Esophagus mucosa (tissue), 1 donor: ENCODE results near the gene EFCAB5. TPM values are rescaled to one million over a fixed set of nuclear protein-coding genes. Genes with fewer than 3 reads are reported as not detected.
"Not testable (repeated sequence)": the region's sequence is repeated elsewhere in the genome, so short reads cannot be mapped to it uniquely, and the experiment has no call there.

Experiments used
- ATAC-seq: fragments of 200-7000 bp; cut with Tn5 transposase; one replicate; pipeline ENCODE4 v1.9.1; 2020
- total RNA-seq: library from RNA; stranded (reverse); gene quantifications from one replicate; pipeline ENCODE4 v1.2.4, GENCODE V29; 2023
- donor health status: DM: yes; HTN: yes; CAD: no.

EFCAB5 gene
- total RNA-seq, 1 donor from 2014 or later = not detected

DNA sequence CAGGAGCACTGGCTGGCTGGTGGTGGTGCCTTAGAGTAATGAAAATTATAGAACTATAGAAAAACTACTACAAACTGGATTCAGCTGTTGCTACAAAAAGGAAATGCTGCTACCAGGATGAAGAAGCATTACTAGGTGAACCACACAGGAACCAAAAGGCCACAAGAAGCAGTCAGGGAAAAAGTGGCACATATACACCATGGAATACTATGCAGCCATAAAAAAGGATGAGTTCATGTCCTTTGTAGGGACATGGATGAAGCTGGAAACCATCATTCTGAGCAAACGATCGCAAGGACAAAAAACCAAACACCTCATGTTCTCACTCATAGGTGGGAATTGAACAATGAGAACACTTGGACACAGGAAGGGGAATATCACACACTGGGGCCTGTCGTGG lies 5.5 kb upstream of the EFCAB5 start:
- not testable (repeated sequence) for ATAC-seq

DNA sequence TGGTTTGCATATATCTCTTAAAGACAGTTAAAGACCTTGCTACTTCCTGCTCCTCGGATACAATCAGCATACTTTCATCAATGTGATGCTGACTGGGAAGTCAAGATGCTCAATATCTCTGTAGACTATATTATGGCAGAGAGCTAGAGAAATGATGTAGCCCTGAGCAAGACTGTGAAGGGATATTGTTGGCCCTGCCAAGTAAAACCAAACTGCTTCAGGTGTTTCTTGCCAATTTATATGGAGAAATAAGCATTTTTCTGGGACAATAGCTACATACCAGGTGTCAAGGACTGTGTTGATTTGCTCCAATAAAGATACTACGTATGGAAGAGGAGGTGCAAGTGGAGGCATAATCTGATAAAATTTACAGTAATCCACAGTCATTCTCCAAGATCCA lies 4.7 kb upstream of the EFCAB5 start:
- ATAC-seq = no peak

GRCh38 chr17:29945281-29945680 lies 3.8 kb downstream of the EFCAB5 start:
- ATAC-seq = no peak

DNA sequence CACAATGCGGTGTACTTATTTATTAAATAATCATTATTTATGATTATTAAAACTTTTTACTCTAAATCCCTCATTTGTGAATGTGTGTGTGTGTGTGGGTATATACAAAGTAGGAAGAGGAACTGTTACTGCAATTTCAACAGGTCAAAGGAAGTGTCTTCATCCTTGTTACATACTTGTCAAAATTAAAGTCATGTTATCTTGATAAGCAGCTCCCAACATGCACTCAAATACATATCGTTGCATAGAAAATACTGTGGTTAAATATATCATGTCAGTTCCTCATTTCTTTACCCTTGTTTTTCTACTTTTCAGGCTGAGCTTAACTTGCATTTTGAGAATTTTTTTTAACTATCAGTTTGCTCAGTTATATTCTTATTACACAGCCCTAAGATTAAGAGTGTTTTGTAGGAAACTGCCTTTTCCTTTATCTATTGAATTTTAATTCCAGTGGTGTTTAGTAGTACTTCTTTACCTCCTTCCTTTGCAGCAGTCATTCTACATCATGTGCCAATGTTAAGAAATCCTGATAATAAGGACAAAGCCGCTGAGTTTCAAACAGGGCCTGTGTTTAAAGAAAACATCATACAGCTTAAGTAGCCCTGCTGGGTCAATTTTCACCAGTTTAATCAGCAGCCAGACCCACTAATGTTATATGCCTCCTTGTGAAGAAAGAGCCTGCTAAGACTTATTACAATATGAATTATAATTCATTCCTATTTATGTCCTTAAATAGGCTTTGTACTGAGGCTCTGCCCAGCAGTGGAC lies 7.2 kb downstream of the EFCAB5 start:
- no peak for ATAC-seq

DNA sequence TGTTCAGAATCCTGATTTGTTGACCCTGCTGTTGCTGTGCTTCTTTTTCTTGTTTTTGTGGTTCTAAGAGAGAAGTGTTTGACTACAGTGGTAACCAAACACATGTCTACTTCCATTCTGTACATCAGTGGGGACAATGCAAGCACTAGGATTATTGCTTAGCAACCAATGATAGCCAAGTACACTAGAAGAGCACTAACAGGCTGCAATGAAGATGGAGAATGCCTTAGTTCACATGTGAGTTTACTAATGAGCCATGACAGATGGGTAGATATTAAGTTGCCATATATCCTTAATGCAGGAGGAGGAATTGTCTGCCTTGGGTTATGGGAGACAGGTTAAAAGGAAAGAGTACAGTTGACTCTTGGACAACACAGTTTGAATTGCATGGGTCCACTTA lies 8.3 kb downstream of the EFCAB5 start:
- ATAC-seq = no peak

DNA sequence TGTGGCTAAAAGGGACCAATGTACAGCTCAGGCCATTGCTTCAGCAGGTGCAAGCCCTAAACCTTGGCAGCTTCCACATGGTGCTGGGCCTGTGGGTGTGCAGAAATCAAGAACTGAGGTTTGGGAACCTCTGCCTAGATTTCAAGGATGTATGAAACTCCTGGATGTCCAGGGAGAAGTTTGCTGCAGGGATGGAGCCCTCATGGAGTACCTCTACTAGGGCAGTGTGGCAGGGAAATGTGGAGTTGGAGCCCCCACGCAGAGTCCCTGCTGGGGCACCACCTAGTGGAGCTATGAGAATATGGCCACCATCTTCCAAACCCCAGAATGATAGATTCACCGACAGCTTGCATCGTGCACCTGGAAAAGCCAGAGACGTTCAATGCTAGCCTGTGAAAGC lies 13.0 kb downstream of the EFCAB5 start:
- ATAC-seq = no peak

- ATAC-seq = no peak
These were observed 14.8 kb downstream of the EFCAB5 start for GRCh38 chr17:29956225-29956624.

DNA sequence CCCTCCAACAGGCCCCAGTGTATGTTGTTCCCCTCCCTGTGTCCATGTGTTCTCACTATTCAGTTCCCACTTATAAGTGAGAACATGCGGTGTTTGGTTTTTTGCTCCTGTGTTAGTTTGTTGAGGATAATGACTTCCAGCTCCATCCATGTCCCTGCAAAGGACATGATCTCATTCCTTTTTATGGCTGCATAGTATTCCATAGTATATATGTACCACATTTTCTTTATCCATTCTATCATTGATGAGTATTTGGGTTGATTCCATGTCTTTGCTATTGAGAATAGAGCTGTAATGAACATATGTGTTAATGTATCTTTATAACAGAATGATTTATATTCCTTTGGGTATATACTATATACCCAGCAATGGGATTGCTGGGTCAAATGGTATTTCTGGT lies 16.1 kb downstream of the EFCAB5 start:
- ATAC-seq = not testable (repeated sequence)

DNA sequence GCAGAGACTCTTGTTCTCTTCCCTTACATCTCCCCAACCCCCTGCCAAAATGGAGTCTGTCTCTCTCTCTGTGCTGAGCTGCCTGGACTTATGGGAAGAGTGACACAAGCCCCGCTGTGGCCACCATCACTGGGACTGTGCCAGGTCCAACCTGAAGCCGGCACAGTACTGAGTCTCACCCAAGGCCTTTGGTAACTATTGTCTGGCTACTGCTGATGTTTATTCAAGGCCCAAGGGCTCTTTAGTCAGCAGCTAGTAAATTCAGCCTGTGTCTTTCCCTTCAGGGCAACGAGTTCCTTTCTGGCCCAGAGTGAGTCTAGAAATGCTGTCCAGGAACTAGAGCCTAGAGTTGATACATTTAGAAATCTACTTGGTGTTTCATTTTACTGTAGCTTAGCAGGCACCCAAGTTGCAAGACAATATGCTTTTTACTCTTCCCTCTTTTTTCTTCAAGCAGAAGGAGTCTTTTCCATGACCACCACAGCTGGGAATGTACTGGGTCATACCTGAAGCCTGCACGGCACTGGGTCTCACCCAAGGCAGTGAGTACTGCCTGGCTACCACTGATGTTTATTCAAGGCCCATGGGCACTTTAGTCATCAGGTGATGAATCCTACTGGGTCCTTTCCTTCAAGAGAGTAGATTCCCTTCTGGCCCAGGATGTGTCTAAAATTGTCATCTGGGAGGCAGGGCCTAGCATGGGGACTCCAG lies 17.7 kb downstream of the EFCAB5 start:
- no peak for ATAC-seq

DNA sequence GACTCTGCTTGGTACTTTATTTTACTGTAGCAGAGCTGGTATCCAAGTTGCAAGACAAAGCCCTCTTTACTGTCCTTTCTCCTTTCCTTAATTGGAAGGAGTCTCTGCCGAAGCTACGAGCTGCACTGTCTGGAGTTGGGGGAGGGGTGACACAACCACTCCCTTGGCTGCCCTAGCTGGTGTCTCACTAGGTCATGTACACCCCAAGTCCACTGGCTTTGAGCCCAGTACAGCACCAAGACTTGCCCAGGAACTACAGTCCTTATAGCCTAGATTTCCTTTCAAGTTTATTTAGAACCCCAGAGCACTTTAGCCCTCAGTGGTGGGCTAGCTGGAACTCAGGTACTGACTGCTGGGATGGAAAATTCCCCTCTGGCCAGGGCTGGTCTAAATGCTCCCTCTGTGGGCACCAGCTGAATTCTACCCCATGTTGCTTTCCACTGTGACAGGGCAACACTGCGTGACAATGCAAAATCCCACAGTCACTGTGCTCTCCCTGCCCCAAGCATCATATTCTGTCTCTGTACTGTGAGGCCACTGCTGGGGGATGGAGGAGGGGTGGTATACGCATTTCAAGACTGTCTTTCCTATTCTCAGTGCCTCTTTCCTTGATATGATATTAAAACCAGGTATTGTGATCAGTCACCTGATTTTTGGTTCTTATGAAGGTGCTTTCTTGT lies 18.4 kb downstream of the EFCAB5 start:
- no peak for ATAC-seq

DNA sequence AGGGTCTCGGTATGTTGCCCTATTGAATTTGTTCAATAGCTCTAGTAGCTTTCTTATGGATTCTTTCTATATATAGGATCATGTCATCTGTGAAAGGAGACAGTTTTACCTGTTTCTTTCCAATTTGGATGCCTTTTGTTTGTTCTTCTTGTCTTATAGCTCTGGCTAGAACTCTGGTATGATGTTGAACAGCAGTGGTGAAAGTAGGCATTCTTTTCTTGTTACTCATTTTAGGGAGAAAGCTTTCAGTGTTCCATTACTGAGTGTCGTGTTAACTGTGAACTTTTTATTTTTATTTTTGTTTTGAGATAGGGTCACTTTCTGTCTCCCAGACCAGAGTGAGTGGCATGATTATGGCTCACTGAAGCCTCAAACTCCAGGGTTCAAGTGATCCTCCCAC lies 21.2 kb downstream of the EFCAB5 start:
- ATAC-seq = no peak

DNA sequence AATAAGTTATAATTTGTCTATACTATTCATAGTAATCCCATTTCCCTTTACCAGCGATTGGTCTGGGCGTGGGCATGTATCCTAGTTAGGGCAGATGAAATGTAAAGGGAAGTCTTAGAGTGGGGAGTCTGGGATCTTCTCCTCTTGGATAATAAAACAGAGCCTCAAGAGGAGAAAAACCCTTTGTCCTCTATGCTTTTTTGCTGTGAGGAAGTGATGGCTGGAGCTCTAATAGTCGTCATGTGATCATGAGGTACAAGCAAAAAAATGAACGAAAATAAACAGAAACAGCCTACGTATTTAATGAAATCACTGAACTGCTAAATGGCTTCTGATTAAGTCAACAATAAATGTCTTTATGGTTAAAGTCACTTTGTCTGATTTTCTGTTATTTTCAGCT lies 26.8 kb downstream of the EFCAB5 start:
- no peak for ATAC-seq

DNA sequence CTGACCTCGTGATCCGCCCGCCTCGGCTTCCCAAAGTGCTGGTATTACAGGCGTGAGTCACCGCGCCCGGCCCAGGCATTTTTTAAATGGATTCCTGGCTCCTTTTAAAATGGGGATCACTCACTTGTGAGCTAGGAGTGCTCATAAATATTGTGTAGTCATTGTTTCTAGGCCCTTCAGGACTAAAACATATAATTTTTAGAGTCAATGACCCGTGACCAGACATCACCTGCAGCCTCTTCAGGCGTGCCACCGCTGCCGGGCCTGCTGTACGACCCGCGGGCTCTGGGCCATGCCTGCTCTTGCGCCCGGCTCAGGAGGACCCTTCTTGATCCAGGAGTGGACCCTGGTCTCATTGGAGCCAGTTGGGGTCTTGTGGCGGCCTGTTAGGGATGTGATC lies 30.8 kb downstream of the EFCAB5 start:
- ATAC-seq = no peak

GRCh38 chr17:29973005-29973404 lies 31.6 kb downstream of the EFCAB5 start:
- ATAC-seq = no peak

- ATAC-seq = no peak
These were observed 36.4 kb downstream of the EFCAB5 start for GRCh38 chr17:29977836-29978235.

DNA sequence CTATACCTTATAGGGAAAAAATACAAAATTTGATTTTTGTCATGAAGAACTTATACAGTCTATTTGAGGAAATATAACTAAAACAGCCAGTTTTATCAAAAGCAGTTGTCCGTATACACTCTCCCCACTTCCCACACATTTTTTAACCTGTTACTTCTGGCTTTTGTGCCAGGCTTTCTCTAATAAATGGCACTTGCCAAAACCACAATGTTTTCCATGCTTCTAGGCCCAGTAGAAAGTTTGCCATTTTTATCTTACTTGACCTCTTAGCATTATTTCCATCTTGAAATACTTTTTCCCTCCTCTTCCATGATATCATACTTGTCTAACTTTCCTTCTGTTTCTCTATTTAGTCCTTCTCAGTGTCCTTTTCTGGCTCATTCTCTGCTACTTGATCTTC lies 38.8 kb downstream of the EFCAB5 start:
- ATAC-seq = no peak

DNA sequence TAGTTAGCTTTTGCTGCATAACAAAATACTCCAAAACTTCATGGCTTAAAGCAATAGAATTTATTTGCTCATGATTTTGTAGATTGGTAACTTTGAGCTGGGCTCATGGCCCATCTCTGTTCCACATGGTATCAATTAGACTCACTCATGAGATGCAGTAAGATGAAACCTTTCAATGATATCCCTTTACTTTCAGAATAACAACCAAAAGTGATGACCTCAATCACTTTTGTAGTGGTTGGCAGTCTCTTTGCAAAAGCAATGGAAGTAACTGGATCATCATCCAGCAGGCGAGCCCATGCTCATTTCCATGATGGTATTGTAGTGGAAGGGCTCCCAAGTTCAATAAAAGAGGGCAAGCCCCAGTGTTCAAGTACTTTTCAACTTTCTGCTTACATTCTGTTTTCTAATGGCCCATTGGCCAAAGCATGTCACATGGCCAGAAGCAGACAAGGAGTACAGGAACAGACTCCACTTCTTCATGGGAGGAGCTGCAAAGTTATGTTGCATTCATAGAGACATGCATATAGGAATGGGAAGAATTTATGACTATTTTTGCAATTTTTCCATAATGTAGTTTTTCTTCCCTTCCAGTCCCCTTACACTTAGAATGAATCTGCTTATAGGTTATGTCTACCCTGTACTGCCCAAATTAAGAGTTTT lies 41.7 kb downstream of the EFCAB5 start:
- ATAC-seq = no peak

DNA sequence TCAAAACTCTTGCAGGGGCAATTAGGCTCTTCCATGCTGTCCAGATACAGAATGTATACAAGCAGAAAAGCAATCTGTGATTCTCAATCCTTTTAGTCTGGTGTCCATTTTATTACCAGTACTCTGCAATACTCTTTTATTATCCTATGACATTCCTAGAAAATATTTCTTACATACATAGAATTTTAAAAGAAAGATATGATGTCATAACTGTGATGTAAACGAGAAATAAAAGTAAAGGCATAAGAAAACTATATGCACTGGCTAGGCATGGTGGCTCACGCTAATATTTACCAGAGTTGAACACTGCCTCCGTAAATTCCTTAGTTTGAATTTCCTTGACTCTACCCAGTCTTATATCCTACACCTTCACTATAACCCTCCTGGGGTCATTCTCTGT lies 55.0 kb downstream of the EFCAB5 start:
- ATAC-seq = no peak

DNA sequence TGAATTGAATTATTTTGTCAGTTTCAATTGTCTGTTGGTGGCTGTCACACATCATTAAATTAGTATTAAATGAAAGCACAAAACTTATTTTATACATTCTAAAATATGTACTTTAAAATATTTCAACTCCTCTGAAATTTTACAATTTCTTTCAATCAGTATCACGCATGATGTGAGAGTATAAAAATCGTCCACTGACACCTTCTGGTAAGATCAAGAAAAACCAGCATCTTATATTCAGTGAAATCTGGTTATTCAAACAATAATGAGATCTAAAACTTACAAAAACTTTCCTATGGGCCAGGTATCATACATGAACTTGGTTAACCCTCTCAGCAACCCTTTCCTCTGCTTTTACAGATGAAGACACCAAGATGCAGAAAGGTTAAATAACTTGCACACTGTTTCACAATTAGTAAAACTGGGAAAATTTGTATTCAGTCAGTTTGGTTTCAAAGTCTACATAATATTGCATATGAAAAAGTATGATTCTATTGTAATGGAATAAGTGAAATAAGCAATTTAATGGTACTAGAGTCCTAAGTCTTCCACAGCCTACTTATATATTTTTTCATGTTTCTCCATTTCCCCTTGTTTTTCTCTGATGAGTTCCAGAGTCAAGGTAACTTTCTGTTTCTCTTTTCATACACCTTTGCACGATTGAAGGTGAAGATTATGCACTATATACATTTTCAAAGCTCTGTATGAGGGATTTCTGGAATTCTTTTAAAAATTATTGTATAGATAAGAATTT lies 58.7 kb downstream of the EFCAB5 start:
- no peak for ATAC-seq

- ATAC-seq = no peak
These were observed 59.4 kb downstream of the EFCAB5 start for GRCh38 chr17:30000755-30001257.

- ATAC-seq = no peak
These were observed 60.7 kb downstream of the EFCAB5 start for GRCh38 chr17:30002088-30002487.

GRCh38 chr17:30005709-30006320 lies 64.4 kb downstream of the EFCAB5 start:
- no peak for ATAC-seq
